ENCODE results near the gene TMC4.

TMC4 gene

GRCh38 chr19:54121259-54121658 lies 51.7 kb downstream of the TMC4 start:
- Mint-ChIP-seq H3K36me3 (peaks cover 73% of the 10 kb centered on the region), H3K27ac (no peak overlapping the region), H3K4me3 (no peak overlapping the region), H3K27me3 (no peaks in the 10 kb centered on the region), H3K9me3 (no peaks in the 10 kb centered on the region), H3K4me1 (peaks cover 19% of the 10 kb centered on the region)
- ATAC-seq = no peak

GRCh38 chr19:54115109-54116063 lies 57.6 kb downstream of the TMC4 start, which contains the start of the genes PRPF31 and TFPT:
Gene PRPF31, plus strand, starts transcription at chr19:54115754. Its CDS starts 2,525 bp downstream, at chr19:54118279.
Gene TFPT, minus strand, starts transcription at chr19:54115657. Its CDS starts 388 bp downstream, at chr19:54115269.
- no peaks in the 10 kb centered on the region for H3K9me3 Mint-ChIP-seq
- peak; percentile 98 for ATAC-seq
- peaks cover 43% of the 10 kb centered on the region for H3K4me1 Mint-ChIP-seq
- H3K27me3 Mint-ChIP-seq = no peaks in the 10 kb centered on the region
- H3K27ac Mint-ChIP-seq = peak within 1 kb of the TSS; percentile 87
- H3K4me3 Mint-ChIP-seq = peak within 1 kb of the TSS; percentile 86
- H3K36me3 Mint-ChIP-seq = peaks cover 27% of the 10 kb centered on the region

GRCh38 chr19:54114340-54115108 lies 58.4 kb downstream of the TMC4 start:
- H3K27me3 Mint-ChIP-seq = no peaks in the 10 kb centered on the region
- peaks cover 43% of the 10 kb centered on the region for H3K4me1 Mint-ChIP-seq
- ATAC-seq = peak; percentile 45
- H3K4me3 Mint-ChIP-seq = peak overlapping the region; percentile 86
- H3K27ac Mint-ChIP-seq = peak overlapping the region; percentile 87
- peaks cover 27% of the 10 kb centered on the region for H3K36me3 Mint-ChIP-seq
- no peaks in the 10 kb centered on the region for H3K9me3 Mint-ChIP-seq

All from stimulated activated memory B cell treated with anti-CD40 and anti-IgM and Interleukin-4, amounts not matched to agents 10 μg/mL and 1 μg/mL and 100 μg/mL, for 72 hours (primary cell).